ENCODE data around the gene MBP.

MBP gene

DNA sequence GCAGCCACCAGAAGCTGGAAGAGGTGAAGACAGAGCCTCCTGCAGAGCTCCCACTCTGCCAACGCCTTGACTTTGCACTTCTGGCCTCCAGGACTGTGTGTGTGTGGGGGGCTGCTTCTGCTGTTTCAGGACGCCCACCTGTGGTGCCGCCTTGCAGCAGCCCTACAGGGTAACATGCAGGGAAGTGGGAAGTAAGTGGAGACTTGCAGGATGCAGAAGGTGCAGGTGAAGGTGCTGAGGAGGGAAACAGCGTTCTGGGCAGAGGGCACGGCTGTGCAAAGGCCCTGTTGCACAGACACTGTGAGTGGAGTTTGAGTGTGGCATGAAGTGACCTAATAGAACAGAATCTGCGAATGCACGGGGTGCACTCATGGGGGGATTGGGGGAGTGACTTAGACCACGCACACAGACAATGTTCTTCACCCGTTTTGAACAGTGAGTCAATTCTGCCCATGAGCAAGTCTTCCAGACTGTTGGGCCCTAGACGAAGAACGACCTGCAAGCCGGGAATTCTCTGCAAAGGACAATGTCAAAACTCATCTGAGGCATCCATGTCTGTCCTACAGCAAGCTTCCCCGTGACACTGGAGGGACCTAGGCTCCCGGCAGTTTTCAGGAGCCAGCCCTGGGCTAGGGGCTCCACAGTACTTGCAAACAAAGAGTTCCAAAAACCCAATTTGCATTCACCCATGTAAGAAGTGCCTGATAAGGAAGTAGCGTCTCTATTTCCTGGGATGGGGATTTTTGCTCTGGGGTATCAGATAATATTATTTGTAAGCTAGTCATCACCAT, 19.0 kb downstream of the MBP start:
- DNase-seq = no peak

DNA sequence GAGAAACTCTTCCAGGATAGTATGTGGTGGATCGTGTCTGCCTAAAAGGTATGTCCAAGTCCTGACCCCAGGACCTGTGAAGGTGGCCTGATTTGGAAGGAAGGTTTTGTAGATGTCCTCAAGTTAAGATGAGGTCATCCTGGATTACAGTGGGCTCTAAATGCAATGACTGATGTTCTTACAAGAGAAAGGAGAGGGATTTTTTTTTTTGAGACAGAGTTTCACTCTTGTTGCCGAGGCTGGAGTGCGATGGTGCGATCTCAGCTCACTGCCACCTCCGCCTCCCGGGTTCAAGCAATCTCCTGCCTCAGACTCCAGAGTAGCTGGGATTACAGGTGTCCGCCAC, 19.9 kb downstream of the MBP start:
- no peak for DNase-seq

DNA sequence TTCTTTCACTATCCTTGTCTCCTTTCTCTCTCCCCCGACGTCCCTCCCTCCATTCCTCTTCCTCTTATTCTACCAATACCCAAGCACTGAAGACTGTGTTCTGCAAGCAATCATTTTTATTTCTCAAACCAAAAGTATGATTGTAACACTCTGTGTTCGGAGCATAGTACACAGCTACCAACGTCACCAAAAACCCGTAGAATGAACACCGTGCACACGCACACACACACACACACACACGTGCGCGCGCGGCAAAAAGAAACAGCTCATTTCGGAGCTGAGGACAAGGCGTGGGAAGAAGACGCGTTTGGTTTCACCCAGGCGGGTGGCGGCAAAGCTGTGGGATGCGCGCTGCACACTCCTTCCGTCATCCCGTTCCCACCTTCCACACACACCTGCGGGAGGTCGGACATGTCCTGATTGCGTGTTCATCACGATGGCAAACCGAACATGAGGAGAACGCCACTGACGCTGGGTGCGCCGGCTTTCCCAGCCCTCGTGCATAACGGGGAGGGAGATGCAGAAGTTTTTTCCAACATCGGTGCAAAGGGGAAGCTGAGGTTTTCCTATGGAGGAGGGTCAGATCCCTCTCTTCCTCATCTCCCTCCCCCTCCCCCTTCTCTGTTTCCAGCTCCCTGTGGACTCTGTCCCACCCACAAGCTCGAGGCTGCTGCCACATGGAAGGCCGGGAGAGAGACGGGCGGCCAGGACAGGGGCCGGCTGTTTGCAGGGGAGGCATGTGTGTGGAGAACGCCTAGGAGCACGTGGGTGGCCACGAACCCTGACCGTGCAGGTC, 20.4 kb downstream of the MBP start:
- DNase-seq = no peak

DNA sequence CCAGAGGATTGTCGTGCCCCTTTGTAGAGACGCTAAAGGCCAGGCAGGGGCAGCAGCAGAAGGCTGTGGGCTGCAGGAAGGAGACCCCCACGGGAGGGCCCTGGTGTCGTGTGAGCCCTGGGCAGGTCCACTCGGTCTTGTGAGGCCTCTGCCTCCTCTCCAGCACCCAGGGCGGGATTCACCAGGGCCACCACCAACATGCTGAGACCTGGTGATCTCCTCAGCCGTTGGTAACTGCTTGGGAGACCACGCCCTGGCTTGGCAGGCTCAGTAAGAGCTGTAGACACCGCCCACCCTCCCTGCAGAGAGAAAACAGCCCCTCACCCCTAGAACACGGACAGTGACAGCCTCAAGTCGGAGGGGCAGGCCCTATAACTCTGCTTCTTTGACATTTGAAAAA, 21.1 kb downstream of the MBP start:
- DNase-seq = no peak

DNA sequence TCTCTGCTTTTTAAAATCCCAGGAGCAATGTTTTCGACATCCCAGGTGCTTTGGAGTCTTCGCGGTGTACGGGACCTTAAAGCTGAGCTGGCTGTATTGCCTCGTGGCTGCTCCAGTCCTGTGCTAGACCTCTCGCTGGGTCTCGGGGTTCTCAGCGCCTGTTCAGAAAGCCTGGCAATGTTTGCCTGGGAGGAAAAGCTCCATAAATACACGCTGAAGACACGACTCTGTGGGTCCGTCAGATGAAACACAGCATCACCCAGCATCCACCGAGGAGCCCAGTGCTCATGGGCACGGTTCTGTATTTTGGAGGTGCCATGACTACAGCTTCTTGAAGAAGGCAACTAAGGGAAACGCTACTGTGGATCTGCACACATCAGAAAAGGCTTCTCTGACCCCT, 21.6 kb downstream of the MBP start:
- no peak for DNase-seq

DNA sequence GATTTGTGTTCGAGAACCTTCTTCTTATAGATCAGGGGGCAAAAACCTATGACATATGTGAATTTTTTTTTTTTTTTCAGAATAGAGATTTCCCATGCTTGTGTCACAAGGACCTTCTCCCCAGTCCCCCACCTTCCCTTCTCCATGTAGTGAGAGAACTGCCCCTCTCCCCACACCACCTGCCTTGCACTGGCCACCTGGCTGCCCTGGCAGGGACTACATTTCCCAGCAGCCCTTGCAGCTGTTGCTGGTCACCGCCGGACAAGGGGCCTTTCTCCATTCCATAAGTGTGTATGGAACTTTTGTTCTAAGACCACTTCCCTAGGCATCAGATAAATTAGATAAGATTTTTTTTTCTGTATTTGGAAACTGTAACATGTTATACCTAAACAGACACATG, 22.2 kb downstream of the MBP start:
- no peak for DNase-seq

DNA sequence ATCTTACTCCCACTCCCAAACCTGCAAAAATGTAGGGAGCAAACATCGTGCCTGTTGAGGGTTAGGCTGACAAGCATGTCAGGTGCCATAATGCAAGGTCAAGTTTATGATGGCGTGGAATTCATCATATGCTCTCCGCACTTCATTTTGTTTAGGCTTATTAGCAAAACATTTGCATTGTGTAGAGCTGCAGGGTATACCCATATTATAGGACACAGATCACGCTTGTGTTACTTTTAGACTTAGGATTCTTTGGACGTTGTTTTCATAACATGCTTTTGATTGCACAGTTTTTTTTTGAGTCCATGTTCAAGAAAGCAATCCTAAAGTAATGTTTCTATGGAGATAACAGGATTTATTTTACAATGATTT, 22.9 kb downstream of the MBP start:
- no peak for DNase-seq

DNA sequence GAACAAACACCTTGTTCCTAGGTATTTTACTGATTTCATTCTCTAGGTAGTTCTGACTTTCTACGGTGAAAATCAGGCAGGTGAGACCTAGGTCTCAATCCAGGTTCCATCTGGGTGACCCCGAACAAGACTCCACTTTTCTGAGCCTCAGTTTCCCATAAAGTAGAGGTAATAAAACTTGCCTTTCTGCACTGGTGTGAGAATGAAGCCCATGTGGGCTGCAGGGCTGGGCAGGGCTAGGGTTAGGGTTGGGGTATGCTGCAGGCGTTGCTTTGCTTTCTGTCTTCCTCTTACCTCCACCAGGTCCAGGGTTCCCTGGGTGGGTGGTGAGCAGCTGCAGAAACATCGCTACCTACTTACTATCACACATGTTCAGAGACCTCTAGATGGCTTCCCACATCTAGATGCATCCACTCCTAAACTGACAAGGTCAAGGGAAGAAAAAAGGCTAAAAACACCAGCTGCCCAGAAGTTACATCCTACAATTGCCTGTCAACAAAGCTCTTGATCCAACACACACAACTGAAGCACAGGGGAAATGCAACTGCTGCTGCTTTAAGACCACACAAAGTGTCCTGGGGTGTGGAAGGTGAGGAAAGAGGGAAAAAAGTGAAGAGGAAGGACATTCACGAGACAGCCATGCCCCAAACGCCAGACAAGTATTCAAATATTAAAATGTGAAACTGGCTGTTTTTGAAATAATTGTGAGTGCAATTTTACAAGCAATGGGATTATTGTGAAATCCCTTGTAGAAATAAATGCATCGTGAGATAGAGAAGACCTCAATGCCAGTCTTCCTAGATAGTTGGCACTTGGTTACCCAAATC, 23.5 kb downstream of the MBP start:
- DNase-seq = no peak

DNA sequence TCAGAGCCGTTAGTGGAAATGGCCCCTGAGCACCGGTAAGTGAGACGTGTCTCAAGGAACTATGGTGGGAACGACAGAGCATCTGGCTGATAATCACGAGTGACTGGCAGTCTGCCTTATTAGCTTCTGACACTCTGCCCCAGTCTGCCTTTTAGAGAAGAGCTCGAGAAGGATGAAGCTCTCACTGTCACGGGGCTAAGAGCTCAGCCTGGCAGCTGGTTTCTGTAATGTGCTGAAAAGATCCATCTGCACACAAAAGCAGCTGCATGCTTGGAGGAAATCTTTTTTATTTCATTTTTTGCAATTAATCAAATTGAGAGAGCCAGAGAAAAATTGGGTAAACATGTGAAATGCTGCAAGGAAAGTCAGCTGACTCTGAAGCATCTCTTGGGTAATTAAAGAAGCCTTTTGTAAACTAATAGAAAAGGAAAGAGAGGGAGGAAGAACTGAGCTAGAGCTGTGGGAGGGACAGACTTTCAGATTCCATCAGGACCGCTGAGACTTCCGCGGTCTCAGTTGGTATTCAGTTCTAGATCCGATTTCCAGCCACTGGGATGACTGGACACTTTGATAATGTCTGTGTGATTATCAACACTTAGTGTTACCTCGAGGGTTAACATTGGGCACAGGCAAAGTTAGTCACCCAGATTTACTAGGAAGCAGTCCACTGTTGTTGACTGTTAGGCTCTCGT, 24.4 kb downstream of the MBP start:
- peak in 1 of 3 experiments; percentile 50 for DNase-seq

DNA sequence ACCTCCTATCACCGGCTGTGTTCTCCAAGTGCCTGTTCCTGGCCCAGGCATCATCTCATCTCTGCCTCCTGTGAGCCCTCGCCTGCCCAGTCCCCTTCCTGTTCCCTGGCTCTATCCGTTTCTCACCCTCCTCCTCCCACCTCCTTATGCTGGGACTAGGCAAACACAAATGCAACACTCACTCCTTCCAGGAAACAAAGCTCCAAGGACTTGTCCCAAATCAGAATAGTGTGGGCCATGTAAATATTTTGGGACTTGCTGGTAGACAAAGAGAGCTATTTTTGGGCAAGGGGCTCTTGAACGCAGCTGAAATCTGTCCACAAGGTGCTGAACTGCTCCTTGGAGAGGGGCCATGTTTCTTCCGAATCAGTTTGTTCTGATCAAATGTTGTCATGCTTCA, 25.3 kb downstream of the MBP start:
- no peak for DNase-seq

DNA sequence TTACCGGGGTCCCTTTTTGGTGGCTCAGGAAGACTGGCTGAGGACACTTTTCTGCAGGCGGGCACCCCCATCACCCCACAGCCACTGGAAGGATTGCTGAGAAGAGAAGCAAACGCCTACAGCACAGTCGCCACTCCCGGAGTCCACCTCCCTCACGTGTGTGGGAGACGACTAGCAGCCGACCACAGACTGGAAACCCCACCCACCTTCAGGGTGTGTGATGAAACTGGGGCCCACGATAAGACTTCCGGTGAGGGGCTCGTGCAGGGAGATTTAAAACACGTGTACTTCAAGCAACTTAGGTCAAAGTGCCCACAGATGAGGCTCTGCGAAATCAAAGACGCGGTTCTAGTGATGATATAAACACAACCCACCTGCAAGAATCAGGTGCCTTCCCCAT, 26.3 kb downstream of the MBP start:
- DNase-seq = no peak

DNA sequence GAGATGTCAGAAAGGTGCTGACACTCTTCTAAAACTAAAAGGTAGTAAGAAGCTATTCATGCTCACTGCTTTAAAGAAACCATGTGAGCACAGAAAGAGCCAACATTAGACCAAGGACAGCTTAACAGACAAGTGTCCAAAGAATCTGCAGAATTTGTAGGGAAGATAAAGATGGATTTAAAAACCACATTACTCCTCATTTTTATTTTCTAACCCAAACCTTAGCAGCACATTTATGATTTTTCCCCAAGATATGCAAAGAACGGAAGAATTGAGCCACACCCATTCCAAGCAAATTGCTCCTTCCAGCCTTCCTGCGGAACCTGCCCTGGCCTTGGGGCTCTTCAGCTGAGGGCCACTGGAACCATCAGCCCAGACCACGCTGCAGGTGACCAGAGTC, 26.9 kb downstream of the MBP start:
- no peak for DNase-seq

DNA sequence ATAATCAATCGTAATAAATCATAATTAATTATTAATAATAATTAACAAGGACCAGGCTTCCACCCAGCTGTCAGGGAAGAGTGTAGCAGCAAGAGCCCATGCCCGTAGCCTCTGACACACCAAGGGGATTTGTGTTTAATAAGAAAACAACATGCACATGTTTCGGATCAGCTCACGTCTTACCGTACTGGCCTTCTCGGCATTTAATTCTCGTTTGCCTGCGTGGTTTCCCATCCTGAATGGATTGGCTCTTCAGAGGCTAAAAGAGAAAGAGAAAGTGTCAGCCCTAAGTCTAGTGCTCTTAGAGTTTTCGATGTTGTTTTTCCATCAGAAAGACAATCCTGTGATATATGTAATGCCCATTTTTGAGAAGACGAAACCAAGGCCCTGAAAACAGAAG, 27.6 kb downstream of the MBP start:
- DNase-seq = no peak

DNA sequence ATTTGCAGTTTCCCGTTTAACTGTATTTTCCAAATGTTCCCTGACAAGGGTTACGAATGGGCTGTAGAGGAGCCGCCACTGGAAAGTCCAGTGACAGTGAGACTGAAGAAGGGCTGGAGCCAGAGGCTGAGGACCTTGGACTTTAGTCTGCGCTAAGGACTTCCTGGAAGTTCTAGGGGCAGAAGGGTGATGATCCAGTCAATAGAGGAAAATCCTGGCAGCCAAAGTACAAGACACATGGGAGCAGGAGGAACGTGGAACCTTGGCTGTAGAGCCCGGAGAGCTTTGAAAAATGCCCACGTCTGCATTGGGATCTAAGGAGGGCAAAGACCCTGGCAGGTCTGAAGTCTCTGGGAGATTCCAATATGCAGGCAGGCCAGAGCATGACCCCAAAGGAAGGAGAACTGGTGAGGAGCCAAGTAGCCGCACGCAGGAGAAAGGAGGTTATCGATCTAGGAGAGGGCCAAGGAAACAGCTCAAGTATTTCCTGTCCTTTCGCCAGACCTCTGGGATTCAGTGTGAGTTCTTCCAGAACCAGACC, 28.5 kb downstream of the MBP start:
- DNase-seq = no peak

DNA sequence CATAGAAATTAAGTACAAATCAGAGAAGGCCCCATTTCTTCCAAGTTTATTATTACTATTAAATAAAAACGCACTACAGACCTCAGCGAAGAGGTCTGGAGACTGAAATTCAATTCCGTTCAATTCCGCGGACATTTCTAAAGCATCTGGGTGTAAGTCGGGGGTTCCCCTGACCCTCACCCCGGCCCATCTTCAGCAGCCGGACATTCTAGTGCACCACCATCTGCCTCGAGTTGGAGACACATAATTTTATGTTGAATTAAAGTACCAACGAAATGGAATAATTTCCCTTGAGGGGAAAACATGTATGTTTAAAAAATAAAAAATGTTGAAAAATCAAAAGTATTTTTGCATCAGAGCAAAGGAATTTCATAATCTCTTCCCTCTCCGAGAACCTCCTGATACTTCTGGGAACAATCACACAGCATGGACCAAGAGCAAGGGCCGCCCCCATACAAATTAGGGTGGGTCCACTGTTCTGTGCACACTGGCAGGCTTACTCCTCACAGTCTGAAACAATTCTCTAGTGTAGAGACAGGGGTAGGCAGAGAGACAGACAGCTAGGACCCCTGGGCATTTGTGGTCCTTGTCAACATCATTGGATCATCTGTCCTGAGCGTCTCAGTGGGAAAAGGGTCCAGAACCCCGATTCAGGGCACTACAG, 29.3 kb downstream of the MBP start:
- DNase-seq = no peak

DNA sequence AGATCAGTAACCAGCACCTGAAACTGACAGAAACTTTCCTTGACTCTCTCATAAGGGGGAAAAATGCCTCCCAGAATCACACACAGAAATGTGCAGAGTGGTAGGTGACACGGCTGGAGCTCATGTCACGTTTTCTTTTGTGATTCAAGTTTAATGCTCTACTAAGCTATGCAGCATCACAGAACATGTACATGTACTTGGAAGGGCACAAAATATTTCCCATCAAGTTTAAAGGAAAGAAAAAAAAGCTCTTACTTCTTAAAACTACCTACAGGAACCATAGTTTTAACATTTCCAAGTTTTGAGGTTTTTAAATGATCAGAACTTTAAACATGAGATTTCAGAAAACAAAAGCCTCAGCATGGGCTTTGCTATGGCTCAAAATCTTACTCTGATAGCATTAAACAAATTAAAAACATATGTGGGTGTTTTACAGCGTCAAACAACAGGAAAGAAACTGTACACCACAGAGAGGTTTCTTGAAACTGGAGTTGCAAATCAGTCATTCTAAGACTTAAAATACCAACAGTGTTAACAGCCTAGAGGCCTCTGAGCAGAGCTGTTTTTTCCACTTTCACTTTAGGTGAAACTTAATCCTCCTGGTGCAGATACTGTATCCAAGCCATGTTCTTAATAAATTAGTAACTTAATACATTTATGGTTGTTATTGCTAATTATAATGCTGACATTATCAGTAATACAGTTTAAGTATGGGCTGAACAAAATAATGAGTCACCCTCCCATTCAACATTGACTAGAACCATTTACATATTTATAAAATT, 30.1 kb downstream of the MBP start:
- DNase-seq = no peak

DNA sequence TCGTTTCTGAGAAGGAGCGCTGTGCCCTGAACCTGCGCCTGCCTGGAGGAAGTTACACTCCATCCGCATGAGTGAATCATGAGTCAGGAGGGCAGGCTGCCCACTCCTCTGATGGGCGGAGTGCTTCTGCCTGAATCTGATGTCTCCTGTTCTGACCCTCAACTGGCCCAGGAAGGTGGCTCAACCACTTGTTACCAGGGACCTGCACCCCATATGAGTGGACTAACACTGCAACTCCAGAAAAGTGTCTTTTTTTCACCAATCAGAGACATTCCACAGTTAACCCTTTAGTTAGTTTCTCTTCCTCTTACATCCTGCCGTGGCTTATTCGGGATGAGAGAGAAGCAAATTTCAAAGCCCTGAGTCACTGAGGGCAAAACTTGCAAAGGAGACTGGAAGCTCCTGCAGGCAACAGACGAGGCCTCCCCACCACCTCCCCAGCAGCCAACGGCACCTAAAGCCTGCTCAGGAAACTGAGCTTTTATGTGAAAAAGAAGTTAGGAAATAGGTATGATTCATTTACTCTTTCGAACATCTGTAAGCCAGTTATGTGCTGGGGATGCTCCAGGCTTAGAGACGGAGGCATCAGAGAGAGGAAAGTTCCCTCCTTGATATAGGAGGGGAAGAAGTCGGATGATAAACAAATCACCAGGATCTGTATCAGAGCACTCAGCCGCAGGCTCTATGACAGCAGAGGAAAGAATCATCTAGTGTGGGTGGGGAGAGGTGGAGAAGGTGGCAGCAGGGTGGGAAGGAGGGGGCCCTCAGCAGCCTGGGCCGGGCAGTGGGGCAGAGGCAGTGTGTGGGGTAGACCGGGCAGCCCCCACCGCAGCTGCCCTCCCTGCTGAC, 30.9 kb downstream of the MBP start:
- DNase-seq = no peak

DNA sequence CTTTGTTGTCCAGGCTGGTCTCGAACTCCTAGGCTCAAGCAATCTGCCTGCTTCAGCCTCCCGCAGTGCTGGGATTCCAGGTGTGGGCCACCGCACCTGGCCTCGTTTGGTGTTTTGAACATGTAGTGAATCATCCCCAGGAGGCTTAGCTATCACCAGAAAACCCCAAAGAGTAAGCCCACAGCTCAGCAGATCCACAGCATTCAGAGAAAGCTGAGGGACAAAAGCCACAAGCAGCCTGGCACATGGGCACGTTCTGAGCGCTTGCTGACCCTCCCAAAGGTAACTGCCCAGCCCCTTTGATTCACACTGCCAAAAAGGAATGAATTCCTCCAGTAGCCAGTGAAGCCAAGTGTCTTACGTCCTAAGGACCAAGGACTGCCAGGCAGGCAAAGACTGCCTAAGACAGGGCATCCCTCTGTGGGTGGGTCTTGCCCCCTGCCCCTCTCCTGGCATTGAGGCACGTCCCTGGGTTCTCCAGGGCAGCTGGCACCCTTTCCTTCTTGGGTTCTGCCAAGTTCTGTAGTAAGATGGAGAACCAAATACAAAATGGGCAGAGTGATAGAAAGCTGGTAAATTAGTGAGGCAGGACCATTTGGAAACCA, 31.7 kb downstream of the MBP start:
- DNase-seq = no peak

DNA sequence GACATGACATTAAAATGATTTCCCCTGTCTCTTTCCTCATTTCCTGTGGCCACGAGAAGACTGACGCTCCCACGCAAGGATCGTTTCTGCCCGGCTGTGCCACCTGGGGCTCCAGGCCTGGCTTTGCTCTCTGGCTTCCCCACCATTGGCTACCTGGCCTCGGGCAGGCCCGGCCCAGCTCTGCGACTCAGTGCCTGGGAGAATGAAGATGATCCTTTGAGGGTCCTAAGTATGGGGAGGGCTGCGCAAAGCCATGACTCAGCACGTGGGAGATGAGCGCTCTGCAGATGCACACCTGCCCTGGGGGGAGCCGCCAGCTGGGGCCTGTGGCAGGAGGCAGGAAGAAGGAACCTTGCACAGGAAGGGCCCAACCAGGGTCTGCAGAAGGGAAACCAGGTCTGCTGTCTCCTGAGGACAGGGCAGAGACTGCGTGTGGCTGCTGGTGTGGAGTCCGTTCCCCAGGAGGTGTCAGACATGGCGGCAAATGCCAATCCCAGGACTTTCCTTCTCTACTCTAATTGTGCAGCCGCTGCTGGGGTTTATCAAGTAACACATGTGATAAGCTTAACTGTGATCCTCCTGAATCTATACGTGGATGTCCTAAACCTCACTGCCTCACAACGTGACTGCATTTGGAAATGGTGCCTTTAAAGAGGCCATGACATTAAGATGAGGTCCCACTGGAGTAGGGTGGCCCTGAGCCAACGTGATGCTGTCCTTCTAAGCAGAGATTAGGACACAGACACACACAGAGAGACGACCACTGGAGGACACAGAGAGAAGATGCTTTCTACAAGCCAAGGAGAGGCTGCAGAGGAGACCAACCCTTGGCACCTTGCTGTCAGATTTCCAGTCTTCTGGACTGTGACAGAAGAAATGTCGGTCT, 32.9 kb downstream of the MBP start:
- no peak for DNase-seq

All from NCI-H1417 (cell line).